HepG2 (cell line): ENCODE measurements around the gene CD68. TPM values are rescaled to one million over a fixed set of nuclear protein-coding genes. Genes with fewer than 3 reads are reported as not detected.
A peak's percentile ranks its signal among the peaks of the same experiment; 100 is the strongest.

Experiments used
- BATF2 ChIP-seq: sonication (generic); formaldehyde crosslinking; IDR thresholded peaks from 2 replicates; pipeline ENCODE4 v1.8.0; 2022; ENCODE audit warnings: mild to moderate bottlenecking, missing genetic modification reagents, moderate library complexity
- FOXA3 ChIP-seq: IDR thresholded peaks from 2 replicates; pipeline ENCODE4 v1.6.1; 2016; ENCODE audit warnings: missing genetic modification reagents, missing compliant biosample characterization
- GMEB2 ChIP-seq: IDR thresholded peaks from 2 replicates; pipeline ENCODE4 v1.6.1; 2016; ENCODE audit warnings: missing biosample characterization, missing genetic modification reagents, low read depth
- HBP1 ChIP-seq: IDR thresholded peaks from 2 replicates; pipeline ENCODE4 v1.6.1; 2016; ENCODE audit warnings: low read depth, control low read depth
- HNF1B ChIP-seq: sonication (generic); formaldehyde crosslinking; IDR thresholded peaks from 2 replicates; pipeline ENCODE4 v1.5.1; 2020; ENCODE audit warnings: mild to moderate bottlenecking, moderate library complexity, missing genetic modification reagents
- ISX ChIP-seq: sonication (generic); formaldehyde crosslinking; conservative IDR thresholded peaks from 2 replicates; pipeline ENCODE4 v1.5.0; 2020; ENCODE audit warnings: missing genetic modification reagents
- MATR3 ChIP-seq: sonication (generic); formaldehyde crosslinking; IDR thresholded peaks from 2 replicates; pipeline ENCODE4 v1.4.0; 2020; ENCODE audit warnings: missing genetic modification reagents
- PHF8 ChIP-seq: sonication (generic); formaldehyde crosslinking; IDR thresholded peaks from 2 replicates; pipeline ENCODE4 v1.5.0; 2020; ENCODE audit warnings: missing genetic modification reagents
- PRPF4 ChIP-seq: fragments of 200-400 bp; formaldehyde crosslinking; IDR thresholded peaks from 2 replicates; pipeline ENCODE4 v1.6.1; 2016; ENCODE audit warnings: low read length, low read depth; ENCODE audit not compliant: poor library complexity, severe bottlenecking
- THAP9 ChIP-seq: sonication (generic); formaldehyde crosslinking; IDR thresholded peaks from 2 replicates; pipeline ENCODE4; 2020; ENCODE audit warnings: missing genetic modification reagents, mild to moderate bottlenecking, borderline replicate concordance
- ZBTB33 ChIP-seq: sonication (generic); formaldehyde crosslinking; IDR thresholded peaks from 2 replicates; pipeline ENCODE4 v1.4.0; 2020; ENCODE audit warnings: missing genetic modification reagents
- ZNF616 ChIP-seq: sonication (generic); formaldehyde crosslinking; IDR thresholded peaks from 2 replicates; pipeline ENCODE4 v1.5.0; 2020; ENCODE audit warnings: low read depth, mild to moderate bottlenecking, missing genetic modification reagents
- ZNF639 ChIP-seq: conservative IDR thresholded peaks from 2 replicates; pipeline ENCODE4 v1.6.1; 2018; ENCODE audit warnings: missing genetic modification reagents
- ZNF746 ChIP-seq: sonication (generic); formaldehyde crosslinking; IDR thresholded peaks from 2 replicates; pipeline ENCODE4 v1.8.0; 2022; ENCODE audit warnings: mild to moderate bottlenecking, missing genetic modification reagents
- ZNF782 ChIP-seq: sonication (generic); formaldehyde crosslinking; IDR thresholded peaks from 2 replicates; pipeline ENCODE4 v1.4.0; 2020; ENCODE audit warnings: missing genetic modification reagents, mild to moderate bottlenecking, borderline replicate concordance
- ZSCAN20 ChIP-seq: sonication (generic); formaldehyde crosslinking; IDR thresholded peaks from 2 replicates; pipeline ENCODE4 v1.4.0; 2020; ENCODE audit warnings: missing genetic modification reagents, mild to moderate bottlenecking, borderline replicate concordance
- polyA plus RNA-seq, 8 experiments: library from polyadenylated mRNA; depleted of rRNA in 3 of 8; stranded (reverse) in 7 of 8; unstranded in 1 of 8; fragments of >200 nt; fragmentation: Illumina TruSeq in 4 of 8; extraction: Trizol in 4 of 8; gene quantifications; 2 replicates each; pipeline versions ENCODE4 v1.2.1 to v1.2.3, GENCODE V29; 2011 to 2016; ENCODE audit warnings: low read depth in 4 of 8, missing spikeins in 1 of 8, mixed read lengths in 1 of 8; ENCODE audit not compliant: insufficient read depth in 1 of 8
- total RNA-seq, 5 experiments: library from RNA; depleted of rRNA; stranded (reverse); fragments of >200 nt; fragmentation: Illumina TruSeq; extraction: Trizol; gene quantifications; 2 replicates each; pipeline ENCODE4 v1.2.3, GENCODE V29; 2016; ENCODE audit warnings: low read depth in 1 of 5

The CD68 gene
- total and polyA plus RNA-seq, 2 of the 13 experiments (the other 11 are each of a cell fraction or from before 2014, with no cell fraction given) = 10.3 to 104 TPM

- TF ChIP-seq THAP9 (CRISPR knock-in tag) (peak; percentile 91), GMEB2 (0 out of 2 replicates have a peak, but pooled peaks have one; percentile 6), PHF8 (CRISPR knock-in tag) (peak; percentile 61; the same call in 1 of the 2 replicates), ZNF746 (CRISPR knock-in tag) (no peak), ISX (CRISPR knock-in tag) (no peak), PRPF4 (no peak), MATR3 (CRISPR knock-in tag) (no peak), FOXA3 (0 out of 2 replicates have a peak, but pooled peaks have one; percentile 41), ZSCAN20 (CRISPR knock-in tag) (no peak), ZBTB33 (CRISPR knock-in tag) (no peak), BATF2 (CRISPR knock-in tag) (no peak), HBP1 (CRISPR knock-in tag) (no peak), HNF1B (CRISPR knock-in tag) (peak; percentile 88), ZNF639 (0 out of 2 replicates have a peak, but pooled peaks have one; percentile 63), ZNF616 (CRISPR knock-in tag) (0 out of 2 replicates have a peak, but pooled peaks have one; percentile 18), ZNF782 (CRISPR knock-in tag) (peak; percentile 67; the same call in 1 of the 2 replicates)
Observed at GRCh38 chr17:7572588-7573323, 6.7 kb upstream of the CD68 start (continued).
